Stimulated activated naive CD4-positive, alpha-beta T cell treated with Interleukin-2 at 50 U/mL for 16 hours (primary cell): ENCODE results near the gene TNFRSF18.
"Not testable (repeated sequence)": the region's sequence is repeated elsewhere in the genome, so short reads cannot be mapped to it uniquely, and the experiment has no call there.

Experiments
- DNase-seq: peaks from one replicate; lab custom pipeline; 2025; lab: John Stamatoyannopoulos, UW

TNFRSF18 gene

GRCh38 chr1:1197551-1198422 lies 8.6 kb downstream of the TNFRSF18 start:
- DNase-seq, result no peak

GRCh38 chr1:1197188-1197500 lies 9.2 kb downstream of the TNFRSF18 start:
- DNase-seq, result no peak

- DNase-seq, result no peak
These were observed 9.8 kb downstream of the TNFRSF18 start for GRCh38 chr1:1196431-1197187.

- not testable (repeated sequence) for DNase-seq
These were observed 10.7 kb downstream of the TNFRSF18 start for GRCh38 chr1:1195726-1196125.

- no peak for DNase-seq
These were observed 11.7 kb downstream of the TNFRSF18 start for GRCh38 chr1:1194723-1195122.

- no peak for DNase-seq
These were observed 14.7 kb downstream of the TNFRSF18 start for GRCh38 chr1:1191734-1192133.

GRCh38 chr1:1189111-1189510 lies 17.3 kb downstream of the TNFRSF18 start:
- DNase-seq, result no peak

GRCh38 chr1:1187938-1188337 lies 18.5 kb downstream of the TNFRSF18 start:
- DNase-seq, result no peak

- DNase-seq, result no peak
These were observed 21.2 kb downstream of the TNFRSF18 start for GRCh38 chr1:1185101-1185765.

- no peak for DNase-seq
These were observed 22.3 kb downstream of the TNFRSF18 start for GRCh38 chr1:1183833-1184775.

GRCh38 chr1:1183221-1183747 lies 23.1 kb downstream of the TNFRSF18 start:
- no peak for DNase-seq

GRCh38 chr1:1182491-1183220 lies 23.7 kb downstream of the TNFRSF18 start:
- DNase-seq, result no peak

GRCh38 chr1:1181938-1182410 lies 24.4 kb downstream of the TNFRSF18 start:
- no peak for DNase-seq

- DNase-seq, result no peak
These were observed 25.1 kb downstream of the TNFRSF18 start for GRCh38 chr1:1181129-1181937.

GRCh38 chr1:1179983-1180861 lies 26.2 kb downstream of the TNFRSF18 start:
- no peak for DNase-seq

GRCh38 chr1:1179346-1179982 lies 26.9 kb downstream of the TNFRSF18 start:
- no peak for DNase-seq

- no peak for DNase-seq
These were observed 27.5 kb downstream of the TNFRSF18 start for GRCh38 chr1:1178794-1179331.
